Putamen (tissue), 1 donor: ENCODE results near the gene ADGRB3.
"Not testable (repeated sequence)": the region's sequence is repeated elsewhere in the genome, so short reads cannot be mapped to it uniquely, and the experiment has no call there.

Experiments used
- DNase-seq: peaks from one replicate; pipeline ENCODE4 v3.0.0-alpha.2; 2016; ENCODE audit warnings: low spot score

The ADGRB3 gene

GRCh38 chr6:69261010-69261409 is 625.9 kb downstream of the ADGRB3 start:
- DNase-seq = no peak

GRCh38 chr6:69263297-69263696 is 628.2 kb downstream of the ADGRB3 start:
- no peak for DNase-seq

- peak; percentile 23 for DNase-seq
Observed at GRCh38 chr6:69265090-69265489, 630.0 kb downstream of the ADGRB3 start.

- DNase-seq = no peak
Observed at GRCh38 chr6:69265706-69266105, 630.6 kb downstream of the ADGRB3 start.

GRCh38 chr6:69276204-69276603 is 641.1 kb downstream of the ADGRB3 start:
- no peak for DNase-seq

- peak; percentile 76 for DNase-seq
Observed at GRCh38 chr6:69279805-69280204, 644.7 kb downstream of the ADGRB3 start.

GRCh38 chr6:69280858-69281257 is 645.8 kb downstream of the ADGRB3 start:
- no peak for DNase-seq

- DNase-seq = no peak
Observed at GRCh38 chr6:69284176-69284730, 649.2 kb downstream of the ADGRB3 start.

- DNase-seq = no peak
Observed at GRCh38 chr6:69285054-69285453, 650.0 kb downstream of the ADGRB3 start.

GRCh38 chr6:69286331-69286730 is 651.2 kb downstream of the ADGRB3 start:
- no peak for DNase-seq

GRCh38 chr6:69288198-69288597 is 653.1 kb downstream of the ADGRB3 start:
- DNase-seq = not testable (repeated sequence)

GRCh38 chr6:69289689-69290495 is 654.8 kb downstream of the ADGRB3 start:
- DNase-seq = no peak

GRCh38 chr6:69293471-69293870 is 658.4 kb downstream of the ADGRB3 start:
- no peak for DNase-seq

GRCh38 chr6:69294407-69294806 is 659.3 kb downstream of the ADGRB3 start:
- DNase-seq = peak; percentile 78

GRCh38 chr6:69294862-69295261 is 659.8 kb downstream of the ADGRB3 start:
- DNase-seq = no peak

GRCh38 chr6:69303382-69303781 is 668.3 kb downstream of the ADGRB3 start:
- no peak for DNase-seq

GRCh38 chr6:69305456-69305855 is 670.4 kb downstream of the ADGRB3 start:
- DNase-seq = no peak

GRCh38 chr6:69308584-69308983 is 673.5 kb downstream of the ADGRB3 start:
- no peak for DNase-seq

GRCh38 chr6:69311888-69312287 is 676.8 kb downstream of the ADGRB3 start:
- DNase-seq = no peak

- no peak for DNase-seq
Observed at GRCh38 chr6:69314001-69314400, 678.9 kb downstream of the ADGRB3 start.

GRCh38 chr6:69314531-69314930 is 679.4 kb downstream of the ADGRB3 start:
- no peak for DNase-seq

- no peak for DNase-seq
Observed at GRCh38 chr6:69331886-69332285, 696.8 kb downstream of the ADGRB3 start.

- DNase-seq = no peak
Observed at GRCh38 chr6:69337311-69337710, 702.2 kb downstream of the ADGRB3 start.
